ENCODE results near the gene ANK2. TPM values are rescaled to one million over a fixed set of nuclear protein-coding genes. Genes with fewer than 3 reads are reported as not detected.

The ANK2 gene
- total RNA-seq, 2 experiments from 2014 or later = 0.38 to 4.0 TPM

GRCh38 chr4:113008135-113008534 lies 41.3 kb upstream of the ANK2 start:
- no peak overlapping the region for H2AFZ ChIP-seq (ENCODE audit: low read length)
- TF ChIP-seq CTCF (conservative IDR thresholded peaks at IDR 0.05; ENCODE audit: low read length) = no peak
- TF ChIP-seq EZH2phosphoT487 (IDR thresholded peaks at IDR 0.05; ENCODE audit: borderline replicate concordance, low read depth, low read length) = no peak
- no TSS peak for BruUV-seq (replicated peaks)
- DNase-seq (ENCODE audit: low spot score) = no peak
- H3K9me3 ChIP-seq (ENCODE audit: low read length) = no peaks in the 10 kb centered on the region
- ChIA-PET POLR2A (interaction anchor here (0.7 to 0.8 kb wide), 2 partner anchors 20 to 303 kb away, joined by 3 read pairs; no protein-coding TSS in a partner anchor), CTCF (ENCODE audit: unreplicated experiment) (no interaction called here)
- no peaks in the 10 kb centered on the region for H3K79me2 ChIP-seq (ENCODE audit: insufficient read depth, low read depth, low read length)
- no peaks in the 10 kb centered on the region for H3K9me2 ChIP-seq (ENCODE audit: insufficient read depth, low read length)
- no peaks in the 10 kb centered on the region for H3K4me1 ChIP-seq (ENCODE audit: insufficient read depth, low read length, poor library complexity, severe bottlenecking)
- intact Hi-C loops (cut with micrococcal nuclease; ENCODE audit: unreplicated experiment) = no loop called here
- no peak overlapping the region for H3K4me2 ChIP-seq (ENCODE audit: low read length)
- no peaks in the 10 kb centered on the region for H4K20me1 ChIP-seq (ENCODE audit: insufficient read depth, low read length)
- H3K36me3 ChIP-seq (ENCODE audit: insufficient read depth, low read length) = no peaks in the 10 kb centered on the region
- H3K4me3 ChIP-seq (ENCODE audit: low read depth, low read length, poor library complexity, severe bottlenecking) = no peak overlapping the region
- no peak overlapping the region for H3K27ac ChIP-seq (ENCODE audit: low read depth, low read length, poor library complexity, severe bottlenecking)

- intact Hi-C loops (cut with micrococcal nuclease; ENCODE audit: unreplicated experiment) = no loop called here
- BruUV-seq (replicated peaks) = no TSS peak
- H3K4me3 ChIP-seq (ENCODE audit: low read depth, low read length, poor library complexity, severe bottlenecking) = no peak overlapping the region
- ChIA-PET CTCF (ENCODE audit: unreplicated experiment) (no interaction called here), POLR2A (interaction anchor here (0.7 to 0.8 kb wide), 2 partner anchors 20 to 303 kb away, joined by 3 read pairs; no protein-coding TSS in a partner anchor)
- H3K27ac ChIP-seq (ENCODE audit: low read depth, low read length, poor library complexity, severe bottlenecking) = no peak overlapping the region
- H3K4me2 ChIP-seq (ENCODE audit: low read length) = no peak overlapping the region
- no peaks in the 10 kb centered on the region for H3K9me2 ChIP-seq (ENCODE audit: insufficient read depth, low read length)
- no peaks in the 10 kb centered on the region for H4K20me1 ChIP-seq (ENCODE audit: insufficient read depth, low read length)
- DNase-seq (ENCODE audit: low spot score) = no peak
- H3K4me1 ChIP-seq (ENCODE audit: insufficient read depth, low read length, poor library complexity, severe bottlenecking) = no peaks in the 10 kb centered on the region
- H3K9me3 ChIP-seq (ENCODE audit: low read length) = no peaks in the 10 kb centered on the region
- H2AFZ ChIP-seq (ENCODE audit: low read length) = no peak overlapping the region
- TF ChIP-seq CTCF (conservative IDR thresholded peaks at IDR 0.05; ENCODE audit: low read length) (no peak), EZH2phosphoT487 (IDR thresholded peaks at IDR 0.05; ENCODE audit: borderline replicate concordance, low read depth, low read length) (no peak)
- no peaks in the 10 kb centered on the region for H3K79me2 ChIP-seq (ENCODE audit: insufficient read depth, low read depth, low read length)
- no peaks in the 10 kb centered on the region for H3K36me3 ChIP-seq (ENCODE audit: insufficient read depth, low read length)
These were observed 40.7 kb upstream of the ANK2 start for GRCh38 chr4:113008716-113009115.

GRCh38 chr4:113009461-113009860 lies 40.0 kb upstream of the ANK2 start:
- Histone ChIP-seq H4K20me1 (ENCODE audit: insufficient read depth, low read length) (no peaks in the 10 kb centered on the region), H3K36me3 (ENCODE audit: insufficient read depth, low read length) (no peaks in the 10 kb centered on the region), H3K4me3 (ENCODE audit: low read depth, low read length, poor library complexity, severe bottlenecking) (no peak overlapping the region), H3K79me2 (ENCODE audit: insufficient read depth, low read depth, low read length) (no peaks in the 10 kb centered on the region), H3K27ac (ENCODE audit: low read depth, low read length, poor library complexity, severe bottlenecking) (no peak overlapping the region), H3K9me2 (ENCODE audit: insufficient read depth, low read length) (no peaks in the 10 kb centered on the region), H3K4me2 (ENCODE audit: low read length) (no peak overlapping the region), H3K4me1 (ENCODE audit: insufficient read depth, low read length, poor library complexity, severe bottlenecking) (no peaks in the 10 kb centered on the region), H2AFZ (ENCODE audit: low read length) (no peak overlapping the region), H3K9me3 (ENCODE audit: low read length) (no peaks in the 10 kb centered on the region)
- CTCF ChIA-PET (ENCODE audit: unreplicated experiment) = no interaction called here
- POLR2A ChIA-PET = no interaction called here
- intact Hi-C loops (cut with micrococcal nuclease; ENCODE audit: unreplicated experiment) = no loop called here
- no TSS peak for BruUV-seq (replicated peaks)
- TF ChIP-seq EZH2phosphoT487 (IDR thresholded peaks at IDR 0.05; ENCODE audit: borderline replicate concordance, low read depth, low read length) (no peak), CTCF (conservative IDR thresholded peaks at IDR 0.05; ENCODE audit: low read length) (no peak)
- no peak for DNase-seq (ENCODE audit: low spot score)
